SK-N-MC (cell line): ENCODE data around the gene CACNA1A.
"Not testable (repeated sequence)": the region's sequence is repeated elsewhere in the genome, so short reads cannot be mapped to it uniquely, and the experiment has no call there.

Source experiments
- EZH2 ChIP-seq: fragments of 200-600 bp; sonication (generic); IDR thresholded peaks from one replicate; pipeline ENCODE4 v1.6.1; 2017; ENCODE audit warnings: antibody characterized with exemption
- POLR2AphosphoS5 ChIP-seq: IDR thresholded peaks from 2 replicates; pipeline ENCODE4 v1.6.1; 2012; ENCODE audit warnings: mild to moderate bottlenecking, low read depth, low read length, borderline replicate concordance

GRCh38 chr19:13184926-13185325, 321.4 kb downstream of the CACNA1A start:
- not testable (repeated sequence) for TF ChIP-seq EZH2, POLR2AphosphoS5
